ENCODE data around the gene SRRM2.

DNA sequence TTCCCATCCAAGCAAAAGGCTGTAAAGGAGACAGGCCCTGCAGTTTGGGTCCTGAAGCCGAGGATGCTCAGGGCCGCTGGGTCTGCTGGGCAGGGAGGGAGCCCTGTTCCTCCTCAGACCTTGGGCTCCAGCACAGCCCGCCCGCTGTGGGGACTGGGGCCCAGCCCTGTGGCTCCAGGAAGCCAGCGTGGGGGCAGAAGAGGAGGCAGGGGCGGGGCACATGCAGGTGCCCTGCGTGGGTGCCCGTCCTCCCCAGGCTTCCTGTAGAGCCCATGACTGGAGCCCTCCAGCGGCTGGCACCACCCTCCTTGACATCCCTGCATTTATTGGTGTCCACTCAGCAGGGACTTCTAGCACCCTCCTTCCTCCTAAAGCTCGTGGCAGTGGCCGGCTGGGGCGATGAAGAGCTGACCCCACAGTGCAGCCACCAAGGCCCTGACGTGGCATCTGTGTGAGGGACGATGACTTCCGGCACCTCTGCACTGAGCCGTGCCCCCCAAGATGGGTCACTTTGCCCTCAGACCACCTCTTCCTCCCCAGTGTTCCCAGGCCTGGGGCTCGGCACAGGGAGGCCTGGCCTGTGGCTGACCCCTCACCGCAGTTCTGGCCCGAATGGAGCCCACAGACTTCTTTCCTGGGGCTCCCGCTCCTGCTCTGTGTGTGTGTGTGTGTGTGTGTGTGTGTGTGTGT, 42.3 kb upstream of the SRRM2 start:
- no peak for TF ChIP-seq EZH2phosphoT487 (IDR thresholded peaks at IDR 0.05; ENCODE audit: insufficient read depth, low read depth)
- TF ChIP-seq EZH2 (IDR thresholded peaks at IDR 0.05; ENCODE audit: insufficient read depth, poor library complexity, severe bottlenecking), result no peak

All from GM23248 (cell line).